K562 (cell line): ENCODE measurements around the gene BLTP3A. TPM values are rescaled to one million over a fixed set of nuclear protein-coding genes. Genes with fewer than 3 reads are reported as not detected.

ENCODE experiments used
- ADNP ChIP-seq: fragments of 200-800 bp; sonication (Bioruptor generic); IDR thresholded peaks from 2 replicates; pipeline ENCODE4 v1.6.1; 2016; ENCODE audit warnings: missing genetic modification characterization, missing compliant biosample characterization
- CBFA2T2 ChIP-seq: fragments of 450-650 bp; conservative IDR thresholded peaks from 2 replicates; pipeline ENCODE4 v1.6.1; 2017; ENCODE audit warnings: mild to moderate bottlenecking
- CTBP1 ChIP-seq: fragments of 450-650 bp; IDR thresholded peaks from 2 replicates; pipeline ENCODE4 v1.6.1; 2016; ENCODE audit warnings: borderline replicate concordance
- E2F3 ChIP-seq: fragments of 250-450 bp; sonication (Bioruptor Pico); IDR thresholded peaks from 2 replicates; pipeline ENCODE4 v1.4.0; 2020; ENCODE audit warnings: mild to moderate bottlenecking
- EGR1 ChIP-seq: fragments of 450-650 bp; conservative IDR thresholded peaks from 2 replicates; pipeline ENCODE4 v1.6.1; 2017; ENCODE audit warnings: mild to moderate bottlenecking
- EHMT2 ChIP-seq: fragments of 450-650 bp; IDR thresholded peaks from 2 replicates; pipeline ENCODE4 v1.6.1; 2018; ENCODE audit warnings: antibody characterized with exemption
- ETS2 ChIP-seq: IDR thresholded peaks from 2 replicates; pipeline ENCODE4 v1.6.1; 2016; ENCODE audit warnings: borderline replicate concordance, missing genetic modification characterization, mild to moderate bottlenecking, moderate library complexity, missing compliant biosample characterization; ENCODE audit not compliant: poor library complexity, severe bottlenecking
- FOS ChIP-seq: IDR thresholded peaks from 3 replicates; pipeline ENCODE4 v1.6.1; 2011; ENCODE audit not compliant: insufficient read length; ENCODE audit errors: extremely low read depth
- HDAC2 ChIP-seq: fragments of 450-650 bp; IDR thresholded peaks from 2 replicates; pipeline ENCODE4 v1.6.1; 2016; ENCODE audit warnings: mild to moderate bottlenecking
- KDM1A ChIP-seq, 2 experiments: fragments of 450-650 bp; IDR thresholded peaks; 2 replicates each; pipeline ENCODE4 v1.6.1; 2016; ENCODE audit warnings: mild to moderate bottlenecking in 2 of 2
- L3MBTL2 ChIP-seq: fragments of 450-650 bp; IDR thresholded peaks from 2 replicates; pipeline ENCODE4 v1.6.1; 2016; ENCODE audit warnings: mild to moderate bottlenecking, moderate library complexity
- RBM25 ChIP-seq: fragments of 200-400 bp; formaldehyde crosslinking; IDR thresholded peaks from 2 replicates; pipeline ENCODE4 v1.6.1; 2018; ENCODE audit warnings: low read length, low read depth, moderate library complexity; ENCODE audit not compliant: severe bottlenecking
- RCOR1 ChIP-seq, 2 experiments: IDR thresholded peaks; 2 replicates each; pipeline ENCODE4 v1.6.1; 2012; ENCODE audit warnings: low read depth in 2 of 2, low read length in 2 of 2, borderline replicate concordance in 1 of 2, improper control_type of control experiment in 1 of 2
- SMAD4 ChIP-seq: fragments of 250-450 bp; sonication (Bioruptor Pico); conservative IDR thresholded peaks from 2 replicates; pipeline ENCODE4 v1.8.0; 2021; ENCODE audit warnings: inconsistent platforms, mild to moderate bottlenecking, moderate library complexity
- TCF3 ChIP-seq: sonication (generic); formaldehyde crosslinking; IDR thresholded peaks from 2 replicates; pipeline ENCODE4 v1.4.0; 2020; ENCODE audit warnings: mild to moderate bottlenecking, missing genetic modification reagents
- XRCC5 ChIP-seq: fragments of 200-400 bp; formaldehyde crosslinking; IDR thresholded peaks from 2 replicates; pipeline ENCODE4 v1.6.1; 2017; ENCODE audit warnings: low read depth, mild to moderate bottlenecking, low read length
- polyA plus RNA-seq, 8 experiments: library from polyadenylated mRNA; depleted of rRNA in 4 of 8; stranded (reverse) in 5 of 8; unstranded in 3 of 8; fragments of >200 nt; fragmentation: Nextera tagmentation in 2 of 8; fragmentation: Illumina TruSeq in 1 of 8; extraction: Ambion mirVana in 2 of 8; extraction: Trizol in 1 of 8; gene quantifications; 2 replicates each; pipeline versions ENCODE4 v1.2.1 to v1.2.3, GENCODE V29; 2011 to 2014; ENCODE audit warnings: inconsistent platforms in 1 of 8, missing spikeins in 1 of 8
- total RNA-seq, 7 experiments: library from RNA; depleted of rRNA in 6 of 7; stranded (reverse); fragments of >200 nt in 6 of 7; fragmentation: Illumina TruSeq in 2 of 7; extraction: Trizol in 2 of 7; gene quantifications; 2 replicates each; pipeline versions ENCODE4 v1.2.1 to v1.2.3, GENCODE V29; 2011 to 2021; ENCODE audit warnings: low replicate concordance in 1 of 7
- TF ChIP-seq, protein P1 (sequence below), 2 experiments: IDR thresholded peaks in 1 of 2; conservative IDR thresholded peaks in 1 of 2; 2 replicates each; pipeline ENCODE4 v1.6.1; 2016; ENCODE audit warnings: low read depth in 2 of 2, mild to moderate bottlenecking in 1 of 2, missing compliant biosample characterization in 1 of 2, missing genetic modification characterization in 1 of 2, moderate library complexity in 1 of 2
- TF ChIP-seq, protein P2 (sequence below): fragments of 450-650 bp; IDR thresholded peaks from 2 replicates; pipeline ENCODE4 v1.6.1; 2017; ENCODE audit warnings: antibody characterized with exemption, mild to moderate bottlenecking
- TF ChIP-seq, protein P3 (sequence below): fragments of 450-650 bp; formaldehyde crosslinking; IDR thresholded peaks from 2 replicates; pipeline ENCODE4 v1.4.0; 2022; ENCODE audit warnings: missing genetic modification characterization

Gene BLTP3A
- total and polyA plus RNA-seq, 9 of the 15 experiments (the other 6 are each of a cell fraction or from before 2014, with no cell fraction given), result 7.5 to 34.6 (median 15.5) TPM

DNA sequence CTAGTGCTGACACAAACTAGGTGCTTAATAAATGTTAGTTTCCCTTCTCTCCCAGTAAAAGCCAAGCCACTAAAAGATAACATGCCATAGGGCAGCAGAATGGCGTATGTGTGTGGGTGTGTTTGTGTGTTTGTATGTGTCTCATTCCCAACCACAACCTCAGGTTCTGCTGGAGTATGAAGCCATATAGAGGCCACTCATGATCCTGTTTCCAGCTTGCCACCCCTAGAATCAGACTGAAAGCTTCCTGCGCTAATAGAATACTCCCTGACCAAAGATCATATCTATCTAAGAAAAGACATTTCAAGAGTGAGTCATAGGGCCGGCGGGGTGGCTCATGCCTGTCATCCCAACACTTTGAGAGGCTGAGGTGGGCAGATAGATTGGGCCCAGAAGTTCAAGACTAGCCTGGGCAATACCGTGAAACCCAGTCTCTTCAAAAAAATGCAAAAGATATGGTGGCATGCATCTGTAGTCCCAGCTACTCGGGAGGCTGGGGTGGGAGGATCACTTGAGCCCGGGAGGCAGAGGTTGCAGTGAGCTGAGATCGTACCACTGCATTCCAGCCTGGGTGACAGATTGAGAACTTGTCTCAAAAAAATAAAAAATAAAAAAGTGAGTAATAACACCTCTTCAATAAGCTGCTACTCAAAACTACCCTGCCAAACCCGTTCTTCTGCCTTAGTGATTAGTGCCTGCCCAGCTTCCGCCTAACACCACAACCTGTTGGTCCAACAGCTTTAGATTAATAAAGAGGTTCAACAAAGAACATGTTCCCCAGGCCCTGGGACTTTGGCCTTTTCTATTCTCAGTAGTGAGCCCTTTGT lies 46.4 kb upstream of the BLTP3A start (continued):
- TF ChIP-seq KDM1A (IDR thresholded peaks at IDR 0.05), result peak in 1 of 2 experiments; percentile 61; a peak in 2 of 4 replicates
- peak; percentile 56 for TF ChIP-seq TCF3 (CRISPR knock-in tag)
- TF ChIP-seq, protein P1, sequence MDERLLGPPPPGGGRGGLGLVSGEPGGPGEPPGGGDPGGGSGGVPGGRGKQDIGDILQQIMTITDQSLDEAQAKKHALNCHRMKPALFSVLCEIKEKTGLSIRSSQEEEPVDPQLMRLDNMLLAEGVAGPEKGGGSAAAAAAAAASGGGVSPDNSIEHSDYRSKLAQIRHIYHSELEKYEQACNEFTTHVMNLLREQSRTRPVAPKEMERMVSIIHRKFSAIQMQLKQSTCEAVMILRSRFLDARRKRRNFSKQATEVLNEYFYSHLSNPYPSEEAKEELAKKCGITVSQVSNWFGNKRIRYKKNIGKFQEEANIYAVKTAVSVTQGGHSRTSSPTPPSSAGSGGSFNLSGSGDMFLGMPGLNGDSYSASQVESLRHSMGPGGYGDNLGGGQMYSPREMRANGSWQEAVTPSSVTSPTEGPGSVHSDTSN (CRISPR knock-in tag; IDR thresholded peaks at IDR 0.05; ENCODE audit: low read depth), result no peak
- TF ChIP-seq, protein P1 (tag; conservative IDR thresholded peaks at IDR 0.05; ENCODE audit: low read depth), result peak; percentile 8; the same call in 1 of the 2 replicates
- no peak for TF ChIP-seq RBM25
- no peak for TF ChIP-seq E2F3 (CRISPR knock-in tag)
- no peak for TF ChIP-seq XRCC5
- peak in 1 of 2 experiments; percentile 64; a peak in 1 of 4 replicates for TF ChIP-seq RCOR1 (IDR thresholded peaks at IDR 0.05; ENCODE audit: borderline replicate concordance in 1 of 2, low read depth in 2 of 2, low read length in 2 of 2)
- TF ChIP-seq, protein P2, sequence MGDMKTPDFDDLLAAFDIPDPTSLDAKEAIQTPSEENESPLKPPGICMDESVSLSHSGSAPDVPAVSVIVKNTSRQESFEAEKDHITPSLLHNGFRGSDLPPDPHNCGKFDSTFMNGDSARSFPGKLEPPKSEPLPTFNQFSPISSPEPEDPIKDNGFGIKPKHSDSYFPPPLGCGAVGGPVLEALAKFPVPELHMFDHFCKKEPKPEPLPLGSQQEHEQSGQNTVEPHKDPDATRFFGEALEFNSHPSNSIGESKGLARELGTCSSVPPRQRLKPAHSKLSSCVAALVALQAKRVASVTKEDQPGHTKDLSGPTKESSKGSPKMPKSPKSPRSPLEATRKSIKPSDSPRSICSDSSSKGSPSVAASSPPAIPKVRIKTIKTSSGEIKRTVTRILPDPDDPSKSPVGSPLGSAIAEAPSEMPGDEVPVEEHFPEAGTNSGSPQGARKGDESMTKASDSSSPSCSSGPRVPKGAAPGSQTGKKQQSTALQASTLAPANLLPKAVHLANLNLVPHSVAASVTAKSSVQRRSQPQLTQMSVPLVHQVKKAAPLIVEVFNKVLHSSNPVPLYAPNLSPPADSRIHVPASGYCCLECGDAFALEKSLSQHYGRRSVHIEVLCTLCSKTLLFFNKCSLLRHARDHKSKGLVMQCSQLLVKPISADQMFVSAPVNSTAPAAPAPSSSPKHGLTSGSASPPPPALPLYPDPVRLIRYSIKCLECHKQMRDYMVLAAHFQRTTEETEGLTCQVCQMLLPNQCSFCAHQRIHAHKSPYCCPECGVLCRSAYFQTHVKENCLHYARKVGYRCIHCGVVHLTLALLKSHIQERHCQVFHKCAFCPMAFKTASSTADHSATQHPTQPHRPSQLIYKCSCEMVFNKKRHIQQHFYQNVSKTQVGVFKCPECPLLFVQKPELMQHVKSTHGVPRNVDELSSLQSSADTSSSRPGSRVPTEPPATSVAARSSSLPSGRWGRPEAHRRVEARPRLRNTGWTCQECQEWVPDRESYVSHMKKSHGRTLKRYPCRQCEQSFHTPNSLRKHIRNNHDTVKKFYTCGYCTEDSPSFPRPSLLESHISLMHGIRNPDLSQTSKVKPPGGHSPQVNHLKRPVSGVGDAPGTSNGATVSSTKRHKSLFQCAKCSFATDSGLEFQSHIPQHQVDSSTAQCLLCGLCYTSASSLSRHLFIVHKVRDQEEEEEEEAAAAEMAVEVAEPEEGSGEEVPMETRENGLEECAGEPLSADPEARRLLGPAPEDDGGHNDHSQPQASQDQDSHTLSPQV, result 0 out of 2 replicates have a peak, but pooled peaks have one; percentile 27
- TF ChIP-seq L3MBTL2, result peak; percentile 60
- 0 out of 2 replicates have a peak, but pooled peaks have one; percentile 41 for TF ChIP-seq SMAD4
- TF ChIP-seq ETS2, result no peak
- TF ChIP-seq CBFA2T2, result peak; percentile 16
- peak; percentile 75; the same call in 1 of the 2 replicates for TF ChIP-seq ADNP
- TF ChIP-seq, protein P3, sequence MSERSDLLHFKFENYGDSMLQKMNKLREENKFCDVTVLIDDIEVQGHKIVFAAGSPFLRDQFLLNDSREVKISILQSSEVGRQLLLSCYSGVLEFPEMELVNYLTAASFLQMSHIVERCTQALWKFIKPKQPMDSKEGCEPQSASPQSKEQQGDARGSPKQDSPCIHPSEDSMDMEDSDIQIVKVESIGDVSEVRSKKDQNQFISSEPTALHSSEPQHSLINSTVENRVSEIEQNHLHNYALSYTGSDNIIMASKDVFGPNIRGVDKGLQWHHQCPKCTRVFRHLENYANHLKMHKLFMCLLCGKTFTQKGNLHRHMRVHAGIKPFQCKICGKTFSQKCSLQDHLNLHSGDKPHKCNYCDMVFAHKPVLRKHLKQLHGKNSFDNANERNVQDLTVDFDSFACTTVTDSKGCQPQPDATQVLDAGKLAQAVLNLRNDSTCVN (CRISPR knock-in tag), result no peak
- TF ChIP-seq HDAC2, result peak; percentile 78; the same call in 1 of the 2 replicates
- TF ChIP-seq FOS, result peak; percentile 66
- TF ChIP-seq CTBP1, result peak; percentile 70; the same call in 1 of the 2 replicates
- peak; percentile 75; the same call in 1 of the 2 replicates for TF ChIP-seq EHMT2
- TF ChIP-seq EGR1, result peak; percentile 76
